GM23248 (cell line): ENCODE data around the gene MUC13.

Source experiments
- EZH2 ChIP-seq: fragments of 200-600 bp; sonication (generic); IDR thresholded peaks from 2 replicates; pipeline ENCODE4 v1.6.1; 2018; ENCODE audit warnings: antibody characterized with exemption, mild to moderate bottlenecking; ENCODE audit not compliant: insufficient read depth, poor library complexity, severe bottlenecking
- EZH2phosphoT487 ChIP-seq: fragments of 200-600 bp; sonication (generic); IDR thresholded peaks from 2 replicates; pipeline ENCODE4 v1.6.1; 2018; ENCODE audit warnings: antibody characterized with exemption, moderate library complexity, mild to moderate bottlenecking, low read depth; ENCODE audit not compliant: insufficient read depth

- TF ChIP-seq EZH2 (no peak), EZH2phosphoT487 (no peak)
These were observed 41.8 kb upstream of the MUC13 start for GRCh38 chr3:124976383-124976782.
